ENCODE data around the gene RBFA. TPM values are rescaled to one million over a fixed set of nuclear protein-coding genes. Genes with fewer than 3 reads are reported as not detected.

RBFA gene
- total RNA-seq, 1 experiment from 2014 or later: 33.2 TPM

DNA sequence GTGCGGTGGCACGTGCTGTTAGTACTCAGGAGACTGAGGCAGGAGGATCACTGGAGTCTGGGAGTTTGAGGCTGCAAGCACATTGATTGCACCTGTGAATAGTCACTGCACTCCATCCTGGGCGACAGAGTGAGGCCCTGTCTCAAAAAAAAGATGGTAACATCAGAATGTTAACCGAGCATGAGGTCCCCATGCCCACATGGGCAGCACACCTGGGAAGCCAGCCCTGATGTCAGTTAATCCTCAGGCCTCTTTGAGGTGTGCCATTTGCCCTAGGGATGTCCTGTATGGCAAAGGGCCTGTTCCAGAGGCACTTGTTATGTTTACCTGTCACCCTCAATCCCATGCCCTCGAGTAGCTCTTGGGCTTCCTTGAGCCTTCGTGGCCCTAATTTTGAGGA lies 16.6 kb downstream of the RBFA start:
- DNase-seq (ENCODE audit: low read depth, low spot score): no peak
- in situ Hi-C loops (cut with HindIII; ENCODE audit: low pct_unique_long_range_greater_than_20kb, low sequenced_read_pairs): no loop called here

DNA sequence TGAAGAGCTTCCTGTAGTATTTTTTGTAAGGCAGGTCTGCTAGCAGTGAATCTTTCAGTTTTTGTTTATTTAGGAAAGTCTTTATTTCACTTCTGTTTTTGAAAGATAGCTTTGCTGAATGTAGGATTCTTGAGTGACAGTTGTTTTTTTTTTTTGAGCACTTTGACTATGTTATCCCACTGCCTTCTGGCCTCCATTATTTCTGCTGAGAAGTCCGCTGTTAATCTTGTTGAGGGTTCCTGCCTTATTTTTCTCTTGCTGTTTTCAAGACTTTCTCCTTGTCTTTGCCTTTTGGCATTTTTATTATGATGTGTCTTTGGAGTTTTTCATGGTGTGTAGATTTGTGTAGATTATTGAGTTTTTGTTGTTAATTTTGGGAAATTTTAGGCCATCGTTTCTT lies 21.9 kb downstream of the RBFA start:
- in situ Hi-C loops (cut with HindIII; ENCODE audit: low pct_unique_long_range_greater_than_20kb, low sequenced_read_pairs): no loop called here

DNA sequence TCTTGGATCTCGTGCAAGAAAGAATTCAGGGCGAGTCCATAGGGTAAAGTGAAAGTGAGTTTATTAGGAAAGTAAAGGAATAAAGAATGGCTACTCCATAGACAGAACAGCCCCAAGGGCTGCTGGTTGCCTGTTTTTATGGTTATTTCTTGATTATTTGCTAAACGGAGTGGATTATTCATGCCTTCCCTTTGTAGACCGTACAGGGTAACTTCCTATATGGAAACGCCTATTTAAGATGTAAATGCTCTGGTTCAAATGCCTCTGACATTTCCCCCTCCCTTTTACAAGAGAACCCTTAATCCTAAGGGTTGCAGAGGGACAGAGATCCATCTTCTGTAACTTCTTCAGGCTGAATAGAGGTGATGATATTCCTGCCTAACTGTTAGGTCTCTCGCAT lies 25.7 kb downstream of the RBFA start:
- in situ Hi-C loops (cut with HindIII; ENCODE audit: low pct_unique_long_range_greater_than_20kb, low sequenced_read_pairs): no loop called here
- no peak for DNase-seq (ENCODE audit: low read depth, low spot score)

More for the DNA sequence above, 21.9 kb downstream of the RBFA start:
- no peak for DNase-seq (ENCODE audit: low read depth, low spot score)

DNA sequence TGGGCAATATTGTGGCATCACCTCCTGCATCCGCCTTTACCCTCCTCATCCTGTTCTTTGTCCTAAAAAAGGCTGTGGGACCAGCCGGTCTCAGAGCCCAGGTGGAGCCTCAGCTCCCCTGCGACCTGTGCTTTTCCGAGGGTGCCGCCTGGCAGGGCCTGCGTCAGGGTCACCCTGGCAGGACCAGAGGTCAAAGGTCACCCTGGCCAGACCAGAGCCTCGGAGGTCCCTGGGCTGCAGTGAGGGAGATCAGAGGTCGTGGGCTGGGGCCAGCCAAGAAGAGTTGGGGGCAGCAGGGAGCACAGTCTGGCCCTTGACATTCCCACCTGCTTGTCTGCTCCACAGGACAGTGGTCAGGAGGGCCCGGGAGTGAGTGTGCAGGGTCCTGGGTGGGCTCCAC lies 31.5 kb downstream of the RBFA start:
- DNase-seq (ENCODE audit: low read depth, low spot score): no peak
- in situ Hi-C loops (cut with HindIII; ENCODE audit: low pct_unique_long_range_greater_than_20kb, low sequenced_read_pairs): no loop called here

DNA sequence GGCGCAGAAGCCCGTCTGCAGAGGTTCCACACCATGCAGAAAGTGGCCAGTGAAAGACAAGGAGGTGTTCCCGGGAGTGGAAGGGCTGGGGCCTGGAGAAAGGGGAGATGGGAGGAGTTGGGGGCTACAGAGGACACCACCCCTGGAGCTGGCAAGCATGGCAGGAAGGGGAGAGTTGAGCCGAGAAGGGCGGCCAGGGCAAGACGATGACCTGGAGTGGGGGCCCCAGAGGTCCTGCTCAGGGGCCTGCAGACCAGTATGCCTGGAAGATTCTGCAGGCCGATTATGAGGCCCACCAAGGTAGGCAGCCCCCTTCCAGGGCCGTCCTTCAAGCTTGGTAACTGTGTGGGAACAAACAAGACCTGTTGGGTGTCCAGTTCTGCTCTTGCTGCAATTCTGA lies 33.1 kb downstream of the RBFA start:
- in situ Hi-C loops (cut with HindIII; ENCODE audit: low pct_unique_long_range_greater_than_20kb, low sequenced_read_pairs): no loop called here
- no peak for DNase-seq (ENCODE audit: low read depth, low spot score)

DNA sequence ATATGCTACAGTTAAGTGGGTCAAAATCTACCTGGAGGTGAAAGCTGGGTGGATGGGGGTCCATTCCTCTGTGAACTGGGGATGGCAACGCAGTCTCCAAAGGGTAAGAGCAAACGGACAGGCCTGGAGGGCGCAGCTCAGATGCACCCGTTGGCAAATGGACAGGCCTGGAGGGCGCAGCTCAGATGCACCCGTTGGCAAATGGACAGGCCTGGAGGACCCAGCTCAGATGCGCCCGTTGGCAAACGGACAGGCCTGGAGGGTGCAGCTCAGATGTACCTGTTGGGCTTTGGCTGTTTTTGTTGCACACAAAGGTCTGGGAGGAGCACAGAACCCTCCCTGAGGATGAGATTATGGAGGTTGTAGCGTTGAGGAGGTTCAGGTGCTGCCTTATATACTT lies 33.7 kb downstream of the RBFA start:
- in situ Hi-C loops (cut with HindIII; ENCODE audit: low pct_unique_long_range_greater_than_20kb, low sequenced_read_pairs): no loop called here
- DNase-seq (ENCODE audit: low read depth, low spot score): no peak

DNA sequence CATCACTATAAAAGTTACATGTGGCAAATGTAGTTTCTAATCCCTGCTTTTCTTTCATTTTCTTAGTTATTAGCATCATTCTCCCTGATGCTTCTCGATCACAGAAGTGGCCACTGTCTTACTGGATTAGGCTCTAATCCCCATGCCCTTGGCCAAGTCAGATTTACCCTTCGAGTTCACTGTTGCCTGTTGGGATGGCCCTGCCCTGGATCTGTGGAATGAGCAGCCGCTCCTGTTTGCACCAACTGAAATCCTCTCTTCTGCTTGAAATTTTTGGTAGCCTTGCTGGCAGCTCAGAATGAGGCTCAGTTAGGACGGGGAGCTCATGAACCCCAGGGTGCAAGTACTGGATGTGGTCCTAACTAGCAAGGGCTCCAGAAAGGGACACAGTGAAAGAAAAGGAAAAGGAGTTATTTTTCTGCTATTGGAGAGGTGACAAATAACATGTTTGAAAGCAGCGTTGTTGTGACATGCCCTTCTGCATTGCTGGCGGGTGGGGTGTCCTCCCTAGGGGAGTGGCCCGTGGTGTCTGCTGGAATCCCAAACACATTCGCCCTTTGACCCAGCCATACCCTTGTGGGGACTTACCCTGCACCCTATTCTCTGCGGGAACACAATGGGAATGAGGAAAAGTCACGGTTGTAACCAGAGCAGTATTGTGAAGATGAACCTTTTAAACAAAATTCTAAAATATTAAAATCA lies 34.5 kb downstream of the RBFA start:
- in situ Hi-C loops (cut with HindIII; ENCODE audit: low pct_unique_long_range_greater_than_20kb, low sequenced_read_pairs): no loop called here
- no peak for DNase-seq (ENCODE audit: low read depth, low spot score)

DNA sequence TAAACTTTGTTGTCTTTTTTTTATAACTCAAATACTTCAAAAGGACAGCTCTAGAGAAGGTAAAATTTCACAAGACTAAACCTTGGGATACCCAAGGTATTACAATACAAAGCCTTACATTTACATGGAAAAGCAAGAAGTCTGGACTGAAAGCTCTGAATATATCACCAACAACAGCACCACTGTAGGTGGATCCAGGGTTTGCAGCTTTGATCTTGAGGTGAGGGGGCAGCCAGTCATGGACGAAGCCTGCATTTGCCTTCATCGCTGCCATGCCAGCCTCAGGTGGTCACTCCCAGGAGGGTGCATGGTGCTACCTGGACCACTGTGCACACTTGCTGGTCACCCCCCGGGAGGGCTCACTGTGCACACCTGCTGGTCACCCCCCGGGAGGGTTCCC lies 36.6 kb downstream of the RBFA start:
- in situ Hi-C loops (cut with HindIII; ENCODE audit: low pct_unique_long_range_greater_than_20kb, low sequenced_read_pairs): no loop called here
- peak; percentile 2 for DNase-seq (ENCODE audit: low read depth, low spot score)

DNA sequence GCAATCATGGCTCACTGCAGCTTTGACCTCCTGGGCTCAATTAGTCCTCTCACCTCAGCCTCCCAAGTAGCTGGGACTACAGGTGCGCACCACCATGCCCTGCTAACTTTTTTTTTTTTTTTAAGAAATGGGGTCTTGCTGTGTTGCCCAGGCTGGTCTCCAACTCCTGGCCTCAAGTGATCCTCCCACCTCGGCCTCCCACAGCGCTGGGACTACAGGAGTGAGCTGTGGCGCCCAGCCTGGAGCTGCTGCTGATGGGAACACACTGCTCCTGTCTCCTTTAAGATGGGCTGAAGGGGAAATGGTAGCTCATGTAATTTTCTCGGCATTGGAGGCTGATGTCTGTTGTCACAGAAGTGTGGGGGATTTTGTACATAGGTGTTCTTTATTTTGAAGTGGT lies 39.9 kb downstream of the RBFA start:
- in situ Hi-C loops (cut with HindIII; ENCODE audit: low pct_unique_long_range_greater_than_20kb, low sequenced_read_pairs): no loop called here

DNA sequence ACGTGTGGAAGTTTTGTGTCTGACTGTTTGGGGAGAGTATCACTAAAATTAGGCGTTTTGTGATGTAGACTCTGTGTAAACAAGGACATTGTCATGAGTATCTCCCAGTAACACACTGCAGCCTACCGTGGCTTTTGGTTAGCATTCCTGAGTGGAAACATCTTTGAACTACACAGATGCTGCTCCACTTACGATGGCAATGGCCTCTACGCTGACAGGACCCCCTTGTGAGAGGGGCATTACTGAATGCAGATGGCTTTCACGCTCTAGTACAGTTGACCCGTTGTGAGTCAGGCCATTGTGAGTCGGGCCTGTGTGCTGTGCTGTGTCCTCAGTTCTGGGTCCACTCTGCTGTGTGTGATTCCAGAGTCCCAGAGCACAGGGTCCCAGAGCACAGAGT lies 40.5 kb downstream of the RBFA start:
- no peak for DNase-seq (ENCODE audit: low read depth, low spot score)
- in situ Hi-C loops (cut with HindIII; ENCODE audit: low pct_unique_long_range_greater_than_20kb, low sequenced_read_pairs): no loop called here

More for the DNA sequence above, 39.9 kb downstream of the RBFA start:
- no peak for DNase-seq (ENCODE audit: low read depth, low spot score)

DNA sequence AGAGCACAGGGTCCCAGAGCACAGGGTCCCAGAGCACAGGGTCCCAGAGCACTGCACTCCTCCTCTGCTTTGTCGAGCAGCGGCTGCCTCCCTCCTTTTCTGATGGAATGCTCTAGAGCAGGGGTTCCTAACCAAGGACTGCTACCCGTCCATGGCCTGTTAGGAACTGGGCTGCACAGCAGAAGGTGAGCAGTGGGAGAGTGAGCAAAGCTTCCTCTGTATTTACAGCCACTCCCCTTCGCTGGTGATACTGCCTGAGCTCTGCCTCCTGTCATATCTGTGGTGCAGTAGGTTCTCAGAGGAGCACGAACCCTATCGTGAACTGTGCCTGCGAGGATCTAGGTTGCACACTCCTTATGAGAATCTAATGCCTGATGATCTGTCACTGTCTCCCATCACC lies 41.7 kb downstream of the RBFA start:
- no peak for DNase-seq (ENCODE audit: low read depth, low spot score)
- in situ Hi-C loops (cut with HindIII; ENCODE audit: low pct_unique_long_range_greater_than_20kb, low sequenced_read_pairs): no loop called here

DNA sequence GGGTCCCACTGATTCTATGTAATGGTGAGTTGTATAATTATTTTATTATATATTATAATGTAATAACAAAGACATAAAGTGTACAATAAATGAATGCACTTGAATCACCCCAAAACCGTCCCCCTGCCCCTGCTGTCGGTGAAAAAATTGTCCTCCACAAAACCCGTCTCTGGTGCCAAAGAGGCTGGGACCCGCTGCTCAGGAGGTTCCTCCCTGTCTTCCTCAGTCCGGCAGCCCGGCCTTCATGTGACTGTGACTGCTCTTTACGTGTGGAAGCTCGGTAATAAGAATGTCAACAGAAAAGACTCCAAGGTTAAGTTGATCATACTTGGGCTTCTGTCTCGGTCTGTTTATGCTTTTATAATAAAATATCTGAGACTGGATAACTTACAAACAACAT lies 42.1 kb downstream of the RBFA start:
- DNase-seq (ENCODE audit: low read depth, low spot score): no peak
- in situ Hi-C loops (cut with HindIII; ENCODE audit: low pct_unique_long_range_greater_than_20kb, low sequenced_read_pairs): no loop called here

DNA sequence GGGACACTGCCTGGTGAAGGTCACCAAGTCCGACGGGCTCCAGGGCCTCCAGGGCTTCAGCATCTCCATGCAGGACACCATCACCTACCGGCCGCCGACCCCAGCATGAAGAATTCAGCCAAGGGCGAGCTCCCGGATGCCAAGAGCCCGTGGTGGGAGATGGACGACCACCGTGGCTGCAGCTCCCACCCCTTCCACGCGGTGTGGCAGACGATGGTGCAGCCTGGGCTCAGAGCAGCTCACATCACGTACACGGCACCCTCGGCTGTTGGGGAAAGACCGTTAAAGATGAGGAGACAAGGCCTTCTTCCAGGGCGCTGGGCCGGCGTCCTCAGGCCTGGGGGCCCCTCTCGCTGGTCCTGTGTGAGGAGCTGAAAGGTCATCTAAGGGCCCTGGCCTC lies 43.6 kb downstream of the RBFA start:
- no peak for DNase-seq (ENCODE audit: low read depth, low spot score)
- in situ Hi-C loops (cut with HindIII; ENCODE audit: low pct_unique_long_range_greater_than_20kb, low sequenced_read_pairs): no loop called here

Other genes with a start within 250 kb of the RBFA start
- not detected in 2 replicates for gene KCNG2, start 236.5 kb upstream of the RBFA start, total RNA-seq (2014; rRNA removed; shearing (Covaris generic))
- gene SLC66A2, start 82.8 kb upstream of the RBFA start, total RNA-seq (2014; rRNA removed; shearing (Covaris generic)): 16.9 and 18.3 TPM in 2 replicates
- 23.4 and 28.1 TPM in 2 replicates for gene HSBP1L1, start 69.8 kb upstream of the RBFA start, total RNA-seq (2014; rRNA removed; shearing (Covaris generic))
- gene TXNL4A, start 45.9 kb upstream of the RBFA start, total RNA-seq (2014; rRNA removed; shearing (Covaris generic)): 126 and 158 TPM in 2 replicates
- 13.3 and 14.3 TPM in 2 replicates for gene ADNP2, start 74.8 kb downstream of the RBFA start, total RNA-seq (2014; rRNA removed; shearing (Covaris generic))
- 8.6 and 8.8 TPM in 2 replicates for gene PARD6G, start 213.1 kb downstream of the RBFA start, total RNA-seq (2014; rRNA removed; shearing (Covaris generic))